Endothelial cell of umbilical vein (primary cell): Measurements from ENCODE around the gene CXCL16. TPM values are rescaled to one million over a fixed set of nuclear protein-coding genes. Genes with fewer than 3 reads are reported as not detected.

Experiments used
- BruUV-seq: library from RNA; stranded (reverse); fragments of 400-500 nt; replicated peaks from 2 replicates; lab custom pipeline; 2021; lab: Mats Ljungman, UMichigan
- CTCF ChIA-PET: fragments of 300-600, 350-600 bp; sonication (Branson Sonifier 250); formaldehyde crosslinking; loops from one replicate; lab custom pipeline; 2021; ENCODE audit warnings: antibody characterized with exemption, inconsistent platforms; lab: Charles Lee
- POLR2A ChIA-PET: fragments of 300-600, 350-600 bp; sonication (Branson Sonifier 250); formaldehyde crosslinking; loops from one replicate; lab custom pipeline; 2021; ENCODE audit warnings: antibody characterized with exemption, inconsistent platforms; lab: Charles Lee
- DNase-seq: peaks from one replicate; pipeline ENCODE4 v3.0.0-alpha.2; 2011; ENCODE audit warnings: low read depth, low spot score
- FAIRE-seq: peaks from 2 replicates; lab custom pipeline; 2011; peaks lifted over from hg19 to GRCh38; lab: Jason Lieb, UNC
- H2AFZ ChIP-seq: 2 replicates; pipeline ENCODE4 v1.6.0; 2012; ENCODE audit warnings: low read depth, low read length, control low read depth, inconsistent platforms
- H3K27ac ChIP-seq: 2 replicates; pipeline ENCODE4 v1.5.1; 2011; ENCODE audit warnings: low read depth, mild to moderate bottlenecking, control low read depth, low read length, moderate library complexity; ENCODE audit not compliant: insufficient read depth
- H3K27me3 ChIP-seq, 2 experiments: 2 replicates each; pipeline versions ENCODE4 v1.6.0 to v1.6.1; 2011; ENCODE audit warnings: low read length in 2 of 2, mixed read lengths in 1 of 2; ENCODE audit not compliant: control insufficient read depth in 2 of 2, insufficient read depth in 2 of 2
- H3K36me3 ChIP-seq, 2 experiments: 2 replicates in 1 of 2; 3 replicates in 1 of 2; pipeline ENCODE4 v1.5.1; 2011; ENCODE audit warnings: low read length in 2 of 2, mild to moderate bottlenecking in 1 of 2, moderate library complexity in 1 of 2; ENCODE audit not compliant: control insufficient read depth in 2 of 2, insufficient read depth in 2 of 2; ENCODE audit errors: extremely low read depth in 1 of 2
- H3K4me1 ChIP-seq: 3 replicates; pipeline ENCODE4 v1.5.1; 2011; ENCODE audit warnings: mild to moderate bottlenecking, low read length; ENCODE audit not compliant: control insufficient read depth, insufficient read depth; ENCODE audit errors: extremely low read depth
- H3K4me2 ChIP-seq: 2 replicates; pipeline ENCODE4 v1.6.1; 2011; ENCODE audit warnings: low read length, control low read depth, mixed read lengths; ENCODE audit not compliant: insufficient read depth
- H3K4me3 ChIP-seq, 3 experiments: fragments of 200-600 bp in 1 of 3; sonication (generic), shearing (Covaris generic) in 1 of 3; replicated peaks in 1 of 3; 2 replicates each; pipeline ENCODE4 v1.5.1; 2011 to 2016; ENCODE audit warnings: control low read depth in 3 of 3, low read length in 3 of 3, mild to moderate bottlenecking in 2 of 3, inconsistent platforms in 1 of 3, low read depth in 1 of 3, moderate library complexity in 1 of 3; ENCODE audit not compliant: insufficient read depth in 1 of 3
- H3K79me2 ChIP-seq: 2 replicates; pipeline ENCODE4 v1.6.0; 2012; ENCODE audit warnings: low read length, inconsistent platforms; ENCODE audit not compliant: control insufficient read depth, insufficient read depth
- H3K9ac ChIP-seq: replicated peaks from 2 replicates; pipeline ENCODE3; 2011; ENCODE audit warnings: low read length, control low read depth; ENCODE audit not compliant: insufficient read depth; ENCODE audit errors: extremely low read depth
- H3K9me1 ChIP-seq: replicated peaks from 3 replicates; pipeline ENCODE4 v1.6.0; 2011; ENCODE audit warnings: mild to moderate bottlenecking, low read length; ENCODE audit not compliant: control insufficient read depth, insufficient read depth; ENCODE audit errors: extremely low read depth
- H3K9me3 ChIP-seq: replicated peaks from 2 replicates; pipeline ENCODE4 v1.5.1; 2012; ENCODE audit warnings: low read length, inconsistent platforms; ENCODE audit not compliant: control insufficient read depth, insufficient read depth
- H4K20me1 ChIP-seq: replicated peaks from 2 replicates; pipeline ENCODE3; 2011; ENCODE audit warnings: mild to moderate bottlenecking, low read length; ENCODE audit not compliant: control insufficient read depth, insufficient read depth; ENCODE audit errors: extremely low read depth
- CTCF ChIP-seq, 2 donors: IDR thresholded peaks; 1 replicate in 1 of 2; 2 replicates in 1 of 2; pipeline ENCODE4 v1.5.1; 2011; ENCODE audit warnings: low read length in 2 of 2, mild to moderate bottlenecking in 2 of 2, moderate library complexity in 2 of 2, control low read depth in 1 of 2, inconsistent platforms in 1 of 2, low read depth in 1 of 2; ENCODE audit not compliant: insufficient read depth in 1 of 2; ENCODE audit errors: extremely low read depth in 1 of 2
- EZH2 ChIP-seq: IDR thresholded peaks from 2 replicates; pipeline ENCODE4 v1.6.1; 2012; ENCODE audit warnings: borderline replicate concordance, low read depth, mild to moderate bottlenecking, moderate library complexity, low read length, inconsistent platforms; ENCODE audit not compliant: severe bottlenecking
- FOS ChIP-seq: IDR thresholded peaks from 2 replicates; pipeline ENCODE4 v1.6.1; 2011; ENCODE audit warnings: mild to moderate bottlenecking, low read length, moderate library complexity, borderline replicate concordance; ENCODE audit not compliant: insufficient read depth
- GATA2 ChIP-seq: IDR thresholded peaks from 2 replicates; pipeline ENCODE4 v1.7.0; 2011; ENCODE audit warnings: low read depth, mild to moderate bottlenecking, moderate library complexity, mixed read lengths, low read length; ENCODE audit not compliant: insufficient read length, insufficient read depth
- JUN ChIP-seq: IDR thresholded peaks from 2 replicates; pipeline ENCODE4 v1.6.1; 2011; ENCODE audit warnings: borderline replicate concordance, low read depth; ENCODE audit not compliant: insufficient read length, insufficient read depth
- MAX ChIP-seq: IDR thresholded peaks from 2 replicates; pipeline ENCODE4 v1.6.1; 2011; ENCODE audit not compliant: insufficient read depth, insufficient read length
- MYC ChIP-seq: IDR thresholded peaks from one replicate; pipeline ENCODE4 v1.6.1; 2011; ENCODE audit warnings: mild to moderate bottlenecking, low read depth, low read length
- POLR2A ChIP-seq: IDR thresholded peaks from 2 replicates; pipeline ENCODE4 v1.6.1; 2012; ENCODE audit warnings: low read depth, mild to moderate bottlenecking, control low read depth, low read length
- POLR2AphosphoS5 ChIP-seq: IDR thresholded peaks from 2 replicates; pipeline ENCODE4 v1.6.1; 2012; ENCODE audit warnings: low read depth, mild to moderate bottlenecking, control low read depth, low read length, moderate library complexity; ENCODE audit not compliant: insufficient read depth
- dilution Hi-C: fragments of 300-500 bp; cut with MboI; formaldehyde crosslinking; loops from one replicate; pipeline ENCODE4 v1.15.0; 2019; ENCODE audit warnings: low sequenced_read_pairs; ENCODE audit not compliant: extremely low pct_ligation_motif_present
- intact Hi-C: fragments of 100-400 bp; cut with micrococcal nuclease; formaldehyde crosslinking; loops from one replicate; pipeline ENCODE4 v1.10.0; 2022
- polyA plus RNA-seq, 4 experiments: library from polyadenylated mRNA; depleted of rRNA in 3 of 4; stranded (reverse) in 3 of 4; unstranded in 1 of 4; fragments of >200 nt; gene quantifications; 2 replicates each; pipeline versions ENCODE4 v1.2.1 to v1.2.3, GENCODE V29; 2011 to 2012; ENCODE audit warnings: missing spikeins in 1 of 4
- total RNA-seq: library from RNA; stranded (reverse); gene quantifications from 2 replicates; pipeline ENCODE4 v1.2.3, GENCODE V29; 2021

CXCL16 gene
- total and polyA plus RNA-seq, 2 donors (not counting 3 experiments of a cell fraction or from before 2014, with no cell fraction given), result 4.8 to 6.1 TPM

GRCh38 chr17:4722678-4723240 lies 17.0 kb downstream of the CXCL16 start:
- FAIRE-seq (no peak), DNase-seq (no peak)
- Histone ChIP-seq H3K27me3 (peaks cover 0 to 1% of the 10 kb centered on the region in 2 experiments), H3K27ac (no peak overlapping the region), H2AFZ (no peak overlapping the region), H4K20me1 (no peaks in the 10 kb centered on the region), H3K79me2 (no peaks in the 10 kb centered on the region), H3K9ac (no peak overlapping the region), H3K9me3 (no peaks in the 10 kb centered on the region), H3K36me3 (peaks cover 0 to 2% of the 10 kb centered on the region in 2 experiments), H3K4me3 (no peak overlapping the region), H3K9me1 (no peaks in the 10 kb centered on the region), H3K4me2 (no peak overlapping the region), H3K4me1 (peaks cover 11% of the 10 kb centered on the region)
- POLR2A ChIA-PET, result no interaction called here
- dilution Hi-C loops (no loop called here), intact Hi-C loops (no loop called here)
- CTCF ChIA-PET, result no interaction called here
- BruUV-seq, result no TSS peak
- no peak for TF ChIP-seq MYC
- no peak for TF ChIP-seq EZH2
- TF ChIP-seq POLR2A, result no peak
- TF ChIP-seq GATA2, result no peak
- no peak for TF ChIP-seq FOS
- no peak for TF ChIP-seq POLR2AphosphoS5
- TF ChIP-seq MAX, result no peak
- TF ChIP-seq CTCF (IDR thresholded peaks at IDR 0.05; ENCODE audit: extremely low read depth in 1 of 2, insufficient read depth in 1 of 2, low read depth in 1 of 2, low read length in 2 of 2), result no peak
- no peak for TF ChIP-seq JUN
